DOHH2 (cell line): ENCODE results near the gene ST6GALNAC5.

Source experiments
- EZH2phosphoT487 ChIP-seq: fragments of 200-600 bp; sonication (generic); IDR thresholded peaks from 2 replicates; pipeline ENCODE4 v1.6.1; 2017; ENCODE audit warnings: borderline replicate concordance, mild to moderate bottlenecking, antibody characterized with exemption, low read length, moderate library complexity, mixed read lengths
- TF ChIP-seq, protein P1 (sequence below): fragments of 200-600 bp; sonication (generic); IDR thresholded peaks from one replicate; pipeline ENCODE4 v1.5.1; 2014; ENCODE audit warnings: antibody characterized with exemption, mild to moderate bottlenecking, low read depth, low read length; ENCODE audit not compliant: poor library complexity, severe bottlenecking

DNA sequence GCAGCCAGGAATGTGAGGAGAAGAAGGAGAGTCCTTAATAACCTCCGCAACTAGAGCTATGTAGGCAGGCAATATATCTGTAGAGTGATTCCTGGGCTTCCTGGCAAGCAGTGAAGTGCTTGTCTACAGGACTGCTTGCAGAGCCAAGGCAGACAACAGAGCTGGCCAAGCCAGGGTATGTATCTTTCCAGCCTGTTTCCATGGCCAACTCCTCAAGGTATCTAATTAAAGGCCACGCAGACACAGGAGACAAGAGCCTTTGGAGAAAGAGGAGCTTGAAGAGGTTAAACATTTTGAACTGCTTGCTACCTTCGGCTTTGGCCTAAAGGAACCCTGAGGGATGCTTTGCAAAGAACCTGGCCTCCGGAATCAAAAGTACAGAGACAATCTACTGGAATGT lies 214.6 kb downstream of the ST6GALNAC5 start:
- TF ChIP-seq, protein P1, sequence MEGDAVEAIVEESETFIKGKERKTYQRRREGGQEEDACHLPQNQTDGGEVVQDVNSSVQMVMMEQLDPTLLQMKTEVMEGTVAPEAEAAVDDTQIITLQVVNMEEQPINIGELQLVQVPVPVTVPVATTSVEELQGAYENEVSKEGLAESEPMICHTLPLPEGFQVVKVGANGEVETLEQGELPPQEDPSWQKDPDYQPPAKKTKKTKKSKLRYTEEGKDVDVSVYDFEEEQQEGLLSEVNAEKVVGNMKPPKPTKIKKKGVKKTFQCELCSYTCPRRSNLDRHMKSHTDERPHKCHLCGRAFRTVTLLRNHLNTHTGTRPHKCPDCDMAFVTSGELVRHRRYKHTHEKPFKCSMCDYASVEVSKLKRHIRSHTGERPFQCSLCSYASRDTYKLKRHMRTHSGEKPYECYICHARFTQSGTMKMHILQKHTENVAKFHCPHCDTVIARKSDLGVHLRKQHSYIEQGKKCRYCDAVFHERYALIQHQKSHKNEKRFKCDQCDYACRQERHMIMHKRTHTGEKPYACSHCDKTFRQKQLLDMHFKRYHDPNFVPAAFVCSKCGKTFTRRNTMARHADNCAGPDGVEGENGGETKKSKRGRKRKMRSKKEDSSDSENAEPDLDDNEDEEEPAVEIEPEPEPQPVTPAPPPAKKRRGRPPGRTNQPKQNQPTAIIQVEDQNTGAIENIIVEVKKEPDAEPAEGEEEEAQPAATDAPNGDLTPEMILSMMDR = no peak
- no peak for TF ChIP-seq EZH2phosphoT487
